Cardiac septum (tissue), 1 donor: ENCODE data around the gene KRT35. TPM values are rescaled to one million over a fixed set of nuclear protein-coding genes. Genes with fewer than 3 reads are reported as not detected.

Experiments used
- DNase-seq: peaks from one replicate; pipeline ENCODE4 v3.0.0-alpha.2; 2020; ENCODE audit warnings: low spot score
- intact Hi-C: fragments of 100-400 bp; cut with DNase I; formaldehyde crosslinking; loops from one replicate; pipeline ENCODE4 v1.14.0; 2022
- total RNA-seq: library from RNA; stranded (reverse); fragmentation: NEBNext Ultra II Directional; extraction: Animal tissue kit (Norgen Biotek cat#: 25700); gene quantifications from one replicate; pipeline ENCODE4 v1.2.1, GENCODE V29; 2021
- donor health status: DM: no; HTN: no; CAD: no.

The KRT35 gene
- total RNA-seq, 1 donor from 2014 or later: not detected

DNA sequence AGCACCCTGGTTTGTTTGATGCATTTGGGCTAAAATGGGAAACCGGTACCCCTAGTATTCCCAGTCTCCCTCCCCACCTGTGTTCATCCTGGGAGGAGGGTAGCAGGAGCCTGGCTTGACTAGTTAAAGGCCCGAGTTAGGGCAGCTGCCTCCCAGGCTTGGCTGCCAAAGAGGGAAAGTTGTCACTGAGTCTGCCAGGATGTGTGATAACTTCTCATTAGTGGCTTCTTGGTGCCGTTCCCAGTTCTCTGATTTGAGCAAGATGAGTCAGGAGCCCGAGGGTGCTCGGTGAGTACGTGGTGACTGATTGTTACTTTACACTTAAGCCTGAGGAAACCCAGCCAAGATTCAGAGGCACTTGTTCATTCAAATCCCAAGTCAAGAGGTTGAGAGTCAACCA is 16.3 kb downstream of the KRT35 start:
- DNase-seq: no peak
- intact Hi-C loops: loop anchor here (2.0 kb wide), 1 partner anchor 162 kb away; the partner anchor contains the start of gene KRTAP29-1

DNA sequence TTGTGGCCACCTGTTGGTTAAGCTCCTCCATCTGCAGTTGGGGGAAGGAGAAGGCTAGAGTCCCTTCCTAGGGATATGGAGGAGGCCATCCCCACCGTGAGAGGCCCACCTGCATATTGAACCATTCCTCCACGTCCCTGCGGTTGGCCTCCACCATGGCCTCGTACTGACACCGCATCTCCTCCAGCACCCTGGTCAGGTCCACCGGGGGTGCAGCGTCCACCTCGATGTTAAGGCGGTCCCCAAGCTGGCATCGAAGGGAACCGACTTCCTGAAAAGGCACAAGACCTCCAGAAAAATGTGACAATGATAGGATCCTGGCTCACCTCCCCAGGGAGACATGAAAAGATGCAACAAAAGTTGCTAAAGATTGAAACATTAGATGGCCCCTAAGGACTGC is 16.8 kb downstream of the KRT35 start:
- intact Hi-C loops: loop anchor here (2.0 kb wide), 1 partner anchor 161 kb away; the partner anchor contains the start of gene KRTAP29-1
- no peak for DNase-seq

DNA sequence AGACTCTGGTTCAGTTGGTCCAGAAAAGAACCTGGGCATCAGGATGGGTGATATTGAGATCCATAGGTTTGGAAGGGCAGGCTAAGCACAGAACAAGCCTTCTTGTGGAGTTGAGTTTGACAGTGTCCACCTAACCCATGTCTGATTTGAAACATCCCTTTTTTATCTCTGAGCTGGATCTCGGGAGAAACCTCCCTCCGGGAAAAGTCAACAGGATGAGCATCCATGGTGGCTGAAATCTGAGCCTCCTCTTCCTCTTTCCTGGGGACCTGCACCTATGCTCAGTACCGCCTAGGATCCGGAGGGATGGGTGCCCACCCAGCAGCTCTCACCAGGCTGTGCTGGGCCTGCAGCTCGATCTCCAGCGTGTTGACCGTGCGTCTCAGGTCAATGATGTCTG is 17.2 kb downstream of the KRT35 start:
- intact Hi-C loops: loop anchor here (2.0 kb wide), 1 partner anchor 161 kb away; the partner anchor contains the start of gene KRTAP29-1

DNA sequence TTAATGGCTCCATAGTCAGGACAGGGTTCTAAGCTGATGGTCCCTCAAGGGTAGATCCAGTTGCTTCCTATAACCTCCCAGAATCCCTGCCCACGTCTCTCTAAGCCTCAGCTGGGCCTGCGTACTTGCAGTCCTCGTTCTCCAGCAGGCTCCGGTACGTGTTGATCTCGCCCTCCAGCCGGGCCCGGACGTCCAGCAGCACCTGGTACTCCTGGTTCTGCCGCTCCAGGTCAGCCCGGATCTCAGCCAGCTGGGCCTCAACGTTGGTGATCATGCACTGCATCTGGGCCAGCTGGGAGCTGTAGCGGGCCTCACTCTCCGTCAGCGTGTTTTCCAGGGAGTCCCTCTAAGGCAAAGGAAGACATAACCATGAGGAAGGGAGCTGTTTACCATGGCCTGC is 18.2 kb downstream of the KRT35 start:
- no peak for DNase-seq
- intact Hi-C loops: no loop called here

More for the DNA sequence above, 17.2 kb downstream of the KRT35 start:
- no peak for DNase-seq

DNA sequence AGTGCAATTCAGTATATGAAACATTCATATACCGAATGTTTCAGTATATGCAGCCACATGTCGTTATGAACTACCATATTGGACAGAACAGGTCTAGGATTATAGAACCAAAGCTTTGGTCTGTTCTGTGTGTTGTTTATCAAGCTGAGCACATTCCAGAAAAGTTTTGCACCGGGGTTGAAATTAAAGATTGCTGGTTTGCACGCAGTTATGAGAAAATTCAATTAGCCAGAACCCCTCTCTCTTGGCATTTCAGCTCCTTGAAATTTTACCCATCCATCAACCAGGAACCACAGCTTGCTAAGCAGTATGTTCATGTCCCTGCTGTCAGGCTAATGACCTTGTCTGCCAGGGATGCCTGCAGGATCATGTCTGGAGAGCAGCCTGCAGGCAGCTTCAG is 23.3 kb downstream of the KRT35 start:
- no peak for DNase-seq
- intact Hi-C loops: no loop called here

DNA sequence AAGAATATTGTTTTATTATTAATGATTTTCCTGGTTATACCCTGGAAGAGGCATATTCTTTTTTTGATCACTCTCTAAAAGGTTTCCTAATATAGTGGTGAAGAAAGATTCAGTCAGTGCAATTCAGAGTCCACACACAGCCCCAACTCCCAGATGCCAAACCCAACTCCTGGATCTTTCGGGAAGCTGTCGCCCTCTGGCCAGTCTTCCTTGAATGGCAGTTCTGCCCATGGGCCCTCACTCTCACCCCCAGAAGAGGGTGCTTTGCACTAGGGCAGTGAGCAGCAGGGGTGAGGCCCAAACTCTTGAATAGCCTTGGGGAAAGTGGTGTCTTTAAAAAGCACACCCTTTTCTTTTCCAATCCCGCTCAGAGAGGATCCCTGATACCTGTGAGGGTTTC is 24.7 kb downstream of the KRT35 start:
- no peak for DNase-seq
- intact Hi-C loops: no loop called here

DNA sequence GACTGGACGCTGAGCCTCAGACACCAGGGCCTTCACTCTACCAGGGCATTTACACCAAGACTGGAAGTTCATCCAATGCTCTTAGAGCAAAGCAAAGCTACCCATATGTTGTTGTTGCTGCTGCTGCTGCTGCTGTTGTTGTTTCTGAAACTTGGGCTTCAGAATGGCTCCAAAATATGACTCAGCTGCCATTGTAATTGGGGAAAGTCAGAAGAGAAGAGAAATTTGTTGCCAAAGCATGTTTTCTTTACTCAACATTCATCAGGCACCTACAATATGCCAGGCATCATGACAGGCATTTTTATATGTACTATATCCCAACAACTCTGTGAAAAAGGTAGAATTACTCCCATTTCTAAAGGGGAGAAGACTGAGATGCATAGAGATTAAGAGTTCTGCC is 25.7 kb downstream of the KRT35 start:
- intact Hi-C loops: no loop called here
- no peak for DNase-seq

DNA sequence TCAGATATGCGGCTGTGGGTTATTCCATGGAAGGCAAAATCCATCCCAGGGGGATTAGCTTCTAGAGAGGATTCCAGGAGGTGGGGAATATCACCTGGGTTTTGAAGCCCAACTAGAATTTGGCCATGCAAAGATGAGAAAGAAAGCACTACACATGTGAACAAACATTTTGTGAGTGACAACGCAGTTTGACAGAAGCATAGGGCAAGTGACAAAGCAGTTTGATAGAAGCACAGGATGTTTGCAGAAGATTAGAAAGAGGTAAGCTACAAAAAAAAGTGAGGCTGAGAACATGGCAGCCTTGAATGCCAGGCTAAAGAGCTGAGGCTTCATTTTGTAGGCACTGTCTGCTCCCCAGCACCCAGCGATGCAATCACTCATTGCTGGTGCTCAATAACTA is 27.9 kb downstream of the KRT35 start:
- DNase-seq: no peak
- intact Hi-C loops: no loop called here

DNA sequence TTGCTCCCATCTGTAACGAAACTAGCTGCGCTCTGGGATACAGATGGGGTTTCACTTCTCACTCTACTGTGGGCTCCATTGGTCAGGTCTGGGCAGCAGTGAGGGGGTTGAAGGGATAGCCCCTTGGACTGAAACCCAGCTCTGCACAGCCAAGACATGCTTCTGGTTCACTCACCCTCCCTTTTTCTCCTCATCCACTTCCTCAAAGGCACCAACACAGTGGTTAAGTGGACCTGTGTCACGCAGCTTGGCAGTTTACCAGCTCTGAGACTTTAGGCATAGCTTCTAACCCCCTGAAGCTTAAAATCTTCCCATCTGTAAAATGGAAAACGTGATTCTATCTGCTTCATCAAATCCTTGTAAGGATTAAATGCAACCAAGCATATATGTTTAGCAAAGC is 28.7 kb downstream of the KRT35 start:
- intact Hi-C loops: no loop called here
- no peak for DNase-seq

DNA sequence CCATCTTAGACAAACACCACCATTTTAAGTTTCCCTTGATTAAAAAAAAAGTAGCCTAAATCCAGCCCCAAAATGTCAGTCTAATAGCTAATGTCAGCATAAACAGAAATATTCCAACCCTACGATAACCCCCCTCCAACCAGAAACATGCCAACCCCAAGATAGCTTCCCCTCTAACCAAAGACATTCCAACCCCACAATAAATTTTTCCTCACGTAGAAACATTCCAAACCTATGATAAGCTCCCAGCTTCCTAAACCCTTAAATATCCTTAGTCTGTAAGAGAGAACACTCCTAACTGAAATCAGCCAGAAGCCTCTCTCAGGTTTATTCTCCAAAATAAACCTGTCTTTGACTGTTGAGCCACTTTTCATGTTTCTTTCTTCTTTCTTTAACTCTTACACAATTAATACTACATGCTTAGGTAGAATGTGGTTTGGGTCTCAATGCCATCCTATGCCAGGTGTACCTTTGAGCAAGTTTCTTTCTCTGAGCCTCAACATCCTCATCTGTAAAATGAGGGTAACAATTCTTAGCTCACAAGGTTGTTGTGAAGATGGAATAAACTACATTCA is 29.7 kb downstream of the KRT35 start:
- DNase-seq: no peak
- intact Hi-C loops: no loop called here

DNA sequence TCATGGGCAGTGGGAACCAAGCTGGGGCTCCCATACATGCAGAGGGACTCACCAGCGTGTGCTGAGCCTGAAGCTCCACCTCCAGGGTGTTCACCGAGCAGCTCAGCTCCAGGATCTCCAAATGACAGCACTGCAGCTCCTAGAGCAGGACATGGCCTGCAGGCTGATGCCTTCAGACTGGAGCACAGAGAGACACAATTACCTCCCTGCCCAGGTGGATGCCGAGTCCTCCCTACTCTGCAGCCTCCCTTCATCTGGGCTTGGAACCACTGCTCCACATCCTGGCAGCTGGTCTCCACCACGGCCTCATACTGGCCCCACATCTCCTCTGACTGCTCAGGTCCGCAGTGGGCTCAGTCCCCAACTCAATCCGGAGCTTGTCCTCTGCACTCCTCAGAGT is 31.9 kb downstream of the KRT35 start:
- DNase-seq: no peak
- intact Hi-C loops: no loop called here

DNA sequence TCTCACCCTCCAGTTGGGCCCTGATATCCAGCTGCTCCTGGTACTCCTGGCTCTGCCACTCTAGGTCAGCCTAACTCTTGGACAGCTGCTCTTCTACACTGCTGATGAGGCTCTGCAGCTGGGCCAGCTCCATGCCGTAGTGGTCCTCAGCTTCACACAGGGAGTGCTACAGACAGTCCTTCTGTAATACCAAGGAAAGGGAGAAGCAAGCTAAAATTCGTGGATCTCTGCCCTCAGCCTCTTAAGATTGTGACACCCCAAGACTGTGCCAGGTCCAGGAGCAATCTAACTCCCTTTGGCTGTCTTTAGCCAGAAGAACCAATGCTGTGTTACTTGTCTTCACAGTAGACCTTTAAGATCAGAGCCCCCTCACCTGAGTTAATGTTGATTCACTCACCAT is 32.4 kb downstream of the KRT35 start:
- DNase-seq: no peak
- intact Hi-C loops: no loop called here

DNA sequence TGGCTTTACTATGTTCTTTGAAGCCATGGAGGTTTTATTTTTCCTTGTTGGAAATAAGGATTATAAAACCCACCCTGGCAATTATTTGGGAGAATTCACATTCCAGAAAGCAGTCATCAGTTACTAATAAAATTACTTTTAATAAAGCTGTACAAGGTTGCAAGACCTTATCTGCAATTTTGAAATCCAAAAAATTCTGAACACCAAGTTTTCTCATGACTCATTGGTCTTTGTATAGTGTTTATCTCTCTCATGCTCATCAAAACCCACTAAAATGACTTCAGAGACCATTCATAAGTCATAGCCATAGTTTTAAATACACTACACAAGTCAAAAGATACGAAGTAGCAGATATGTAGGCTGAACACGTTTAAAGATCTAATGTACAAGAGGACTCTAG is 34.1 kb downstream of the KRT35 start:
- intact Hi-C loops: no loop called here
- no peak for DNase-seq

DNA sequence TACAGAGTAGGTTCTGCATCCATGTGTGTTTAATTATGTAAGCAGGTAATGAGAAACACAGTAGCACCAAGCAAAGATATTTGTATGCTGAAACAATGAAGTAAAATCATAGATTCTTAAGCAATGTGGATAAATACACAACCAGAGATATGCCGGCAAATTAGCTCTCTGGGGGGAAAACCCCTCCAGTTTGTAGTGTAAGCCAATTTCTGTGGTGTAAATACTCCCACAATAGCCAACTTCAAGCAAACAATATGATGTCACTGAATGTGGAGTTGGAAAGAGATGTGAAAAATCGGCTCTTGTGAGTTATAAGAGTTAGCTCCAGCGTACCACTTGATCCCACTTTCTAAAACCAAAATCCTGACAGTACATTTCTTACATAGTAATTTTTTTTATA is 36.3 kb downstream of the KRT35 start:
- intact Hi-C loops: no loop called here
- DNase-seq: no peak

DNA sequence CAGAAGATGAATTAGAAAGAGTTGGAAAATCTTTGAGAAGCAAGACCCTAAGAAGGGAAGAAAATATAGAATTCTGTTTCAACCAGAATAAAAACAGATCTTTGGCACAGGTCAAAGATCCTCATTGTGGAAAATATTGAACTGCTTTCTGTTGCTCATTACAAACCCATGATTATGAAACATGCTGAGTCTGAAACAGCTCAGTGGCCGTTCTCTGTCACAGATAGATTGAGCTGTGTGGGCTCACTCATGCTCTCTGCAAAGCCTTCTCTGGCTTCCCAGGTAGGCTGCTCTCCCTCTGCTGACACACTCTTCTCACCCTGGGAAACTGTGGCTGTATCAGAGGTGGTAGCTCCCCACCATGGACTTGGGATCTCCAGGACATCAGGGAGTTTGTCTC is 36.8 kb downstream of the KRT35 start:
- DNase-seq: no peak
- intact Hi-C loops: no loop called here

DNA sequence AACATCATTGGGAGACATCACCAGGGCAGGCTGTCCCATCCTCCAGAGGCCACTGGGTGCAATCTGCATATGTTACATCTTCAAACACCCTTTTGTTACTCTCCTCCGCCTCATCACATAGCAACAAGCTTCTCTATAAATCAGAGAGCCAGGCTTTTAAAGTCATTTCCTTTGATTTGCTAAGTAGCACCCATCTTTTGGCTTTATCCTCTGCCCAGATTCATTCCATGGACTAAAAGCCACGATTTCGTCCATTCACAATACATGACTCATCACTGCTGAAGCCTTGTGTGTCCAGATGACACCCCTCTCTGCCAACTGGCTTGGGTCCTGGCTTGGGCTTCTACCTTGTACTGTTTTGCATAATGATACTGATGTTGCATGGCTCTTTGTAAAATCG is 38.2 kb downstream of the KRT35 start:
- intact Hi-C loops: no loop called here

DNA sequence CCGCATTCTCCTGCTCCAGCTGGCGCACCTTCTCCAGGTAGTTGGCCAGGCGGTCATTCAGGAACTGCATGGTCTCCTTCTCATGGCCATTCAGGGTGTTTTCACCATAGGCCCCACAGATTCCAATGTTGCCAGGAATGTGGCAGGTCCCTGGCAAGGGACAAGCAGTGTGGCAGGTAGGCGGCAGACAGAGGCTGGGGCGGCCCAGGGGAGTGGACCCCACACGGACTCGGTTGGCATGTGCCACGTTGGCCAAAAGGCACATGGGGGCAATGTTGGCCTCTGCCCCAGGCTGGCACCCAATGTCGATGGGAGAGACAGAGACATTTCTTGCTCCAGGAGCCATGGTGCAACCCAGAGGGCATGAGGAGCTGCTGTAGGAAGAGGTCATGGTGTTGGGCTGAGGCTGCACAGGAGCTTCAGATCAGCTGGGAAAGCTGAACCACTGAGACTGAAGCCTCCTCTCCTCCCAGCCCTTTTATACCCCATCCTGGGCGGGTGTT is 40.4 kb downstream of the KRT35 start, which contains the start of gene KRT38:
TSS of gene KRT38 (minus strand) at position 453 of the 503 bp plus-strand sequence. CDS start at position 391, 62 bp downstream.
- intact Hi-C loops: no loop called here
- no peak for DNase-seq

More for the DNA sequence above, 38.2 kb downstream of the KRT35 start:
- no peak for DNase-seq

DNA sequence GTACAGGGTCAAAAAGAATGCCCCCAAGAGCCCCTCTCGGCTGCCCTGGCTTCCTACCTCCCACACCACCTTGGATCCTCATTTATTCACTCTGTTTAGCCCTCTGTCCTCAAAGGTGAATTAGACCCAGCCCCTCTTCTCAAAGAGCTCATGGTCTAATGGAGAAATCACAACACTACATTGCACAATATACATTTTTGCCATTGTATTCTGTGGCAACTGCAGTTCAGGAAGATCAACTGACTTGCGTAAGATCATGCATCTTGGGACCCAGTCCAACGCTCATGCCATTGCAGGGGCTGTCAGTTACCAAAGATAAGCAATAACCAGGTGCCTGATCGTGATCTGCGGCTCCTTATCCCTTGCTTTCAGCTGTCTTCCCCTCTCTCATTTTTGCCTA is 41.6 kb downstream of the KRT35 start:
- no peak for DNase-seq
- intact Hi-C loops: no loop called here

DNA sequence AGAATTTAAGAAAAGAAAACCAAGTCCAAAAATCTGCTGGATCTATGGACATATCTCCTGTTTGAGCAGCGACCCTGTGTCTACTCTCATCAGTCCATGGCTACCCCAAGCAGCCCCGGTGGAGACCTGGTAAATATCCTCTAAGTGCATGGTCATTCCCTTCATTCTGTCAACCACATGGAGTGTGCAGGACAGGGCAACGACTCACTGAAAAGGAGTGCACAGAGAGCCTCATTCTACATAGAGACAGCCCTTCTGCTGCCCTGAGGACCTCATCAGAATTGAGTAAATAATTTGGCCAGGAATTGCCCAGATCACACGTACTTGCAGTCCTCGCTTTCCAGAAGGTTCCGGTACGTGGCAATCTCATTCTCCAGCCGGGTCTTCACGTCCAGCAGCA is 43.2 kb downstream of the KRT35 start:
- no peak for DNase-seq
- intact Hi-C loops: no loop called here

DNA sequence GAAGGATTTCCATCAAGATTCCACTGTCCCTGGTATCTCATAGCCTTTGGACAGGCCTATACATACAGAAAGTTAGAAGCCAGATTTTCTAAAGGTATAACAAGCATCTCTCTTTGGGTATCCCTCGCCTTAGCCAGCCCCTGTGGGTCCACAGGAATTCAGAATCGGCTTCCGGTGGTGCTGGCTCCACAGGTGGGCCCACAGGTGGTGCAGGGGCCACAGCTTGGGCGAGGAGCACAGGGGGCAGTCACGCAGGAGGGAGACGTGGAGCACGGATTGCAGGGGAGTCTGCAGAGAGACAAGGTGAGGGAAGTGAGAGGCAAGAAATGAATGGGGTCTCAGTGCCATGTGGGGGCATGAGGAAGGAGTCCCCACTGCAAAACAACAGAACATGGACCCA is 43.7 kb downstream of the KRT35 start:
- intact Hi-C loops: no loop called here
- DNase-seq: no peak

DNA sequence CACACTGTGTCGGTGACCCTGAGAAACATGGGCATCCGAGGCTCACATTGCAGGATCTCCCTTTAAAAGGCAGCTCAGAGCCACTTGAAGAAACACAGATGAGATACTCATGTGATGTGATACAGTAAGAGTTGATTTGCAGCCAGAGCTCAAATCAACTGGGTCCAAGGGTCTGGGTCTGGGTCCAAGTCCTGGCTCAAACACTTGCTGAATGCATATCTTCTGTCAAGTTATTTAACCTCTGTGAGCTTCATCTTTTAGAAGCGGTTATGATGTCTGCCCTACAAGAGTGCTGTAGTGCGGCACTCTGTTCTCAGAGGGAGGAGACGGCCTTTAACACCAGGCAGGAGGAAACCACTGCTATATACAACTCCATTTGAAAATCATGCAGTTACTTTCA is 46.5 kb downstream of the KRT35 start:
- intact Hi-C loops: no loop called here

DNA sequence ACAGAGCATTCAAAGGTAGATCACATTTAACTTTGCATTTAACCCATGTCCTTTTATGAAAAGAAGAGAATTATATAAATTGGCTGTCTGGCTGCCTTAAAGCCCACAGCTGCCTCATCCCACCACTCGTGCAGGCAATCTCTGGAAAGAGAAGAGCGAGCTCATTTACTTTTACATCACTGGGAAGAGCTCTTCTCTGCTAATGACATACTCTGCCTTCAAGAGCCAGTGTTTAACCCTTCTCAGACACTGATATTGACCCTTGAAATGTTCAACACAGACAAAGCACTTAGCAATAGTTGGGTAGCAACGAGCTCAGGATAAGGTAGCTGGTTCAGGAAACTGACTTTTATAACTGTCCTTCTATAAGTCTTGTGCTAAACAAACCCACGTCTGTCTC is 46.9 kb downstream of the KRT35 start:
- intact Hi-C loops: no loop called here
- DNase-seq: no peak

More for the DNA sequence above, 46.5 kb downstream of the KRT35 start:
- DNase-seq: no peak
